Activated naive CD8-positive, alpha-beta T cell treated with anti-CD3 and anti-CD28 coated beads, Interleukin-2, amount 50 U/mL, for 24 hours (primary cell): ENCODE data around the gene SPDYC.
A peak's percentile ranks its signal among the peaks of the same experiment; 100 is the strongest.
"Not testable (repeated sequence)": the region's sequence is repeated elsewhere in the genome, so short reads cannot be mapped to it uniquely, and the experiment has no call there.

Experiments
- ATAC-seq: fragments of 150-1000 bp; cut with Tn5 transposase; one replicate; pipeline ENCODE4 v1.10.0; 2021
- DNase-seq: peaks from one replicate; pipeline ENCODE4 v3.0.0; 2021
- H3K27ac Mint-ChIP-seq: one replicate; pipeline ENCODE4 v1.8.0; 2021; ENCODE audit warnings: mild to moderate bottlenecking, mixed read lengths
- H3K27me3 Mint-ChIP-seq: one replicate; pipeline ENCODE4 v1.8.0; 2021; ENCODE audit warnings: mixed read lengths
- H3K36me3 Mint-ChIP-seq: one replicate; pipeline ENCODE4 v1.8.0; 2021; ENCODE audit warnings: low read depth, mixed read lengths
- H3K4me1 Mint-ChIP-seq: one replicate; pipeline ENCODE4 v1.8.0; 2021; ENCODE audit warnings: mixed read lengths
- H3K4me3 Mint-ChIP-seq: one replicate; pipeline ENCODE4 v1.8.0; 2021; ENCODE audit warnings: mild to moderate bottlenecking, moderate library complexity, mixed read lengths
- H3K9me3 Mint-ChIP-seq: one replicate; pipeline ENCODE4 v1.8.0; 2021; ENCODE audit warnings: mixed read lengths

The SPDYC gene

DNA sequence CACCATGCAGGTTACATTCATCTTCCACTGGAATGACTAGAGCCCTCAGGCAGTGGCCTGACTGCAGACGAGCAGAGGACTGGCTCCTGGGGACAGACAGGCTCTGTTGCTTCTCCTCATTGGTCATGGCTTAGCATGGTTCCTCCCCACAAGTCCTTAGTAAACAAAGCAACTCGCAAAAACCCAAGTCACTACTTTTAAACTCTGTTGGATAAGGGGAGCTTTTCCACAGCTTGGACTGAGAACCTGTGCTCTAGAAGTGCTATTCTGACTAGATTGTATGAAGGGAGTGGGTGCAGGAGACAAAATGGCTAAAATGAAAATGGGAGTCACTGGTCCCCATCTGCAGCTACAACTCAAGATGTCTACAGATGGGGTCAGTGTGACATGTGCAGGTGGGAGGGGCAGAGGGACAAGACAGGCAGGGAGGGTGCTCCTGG lies 4.6 kb downstream of the SPDYC start:
- H3K4me3 Mint-ChIP-seq, H3K36me3 Mint-ChIP-seq, H3K9me3 Mint-ChIP-seq, H3K4me1 Mint-ChIP-seq, DNase-seq, H3K27ac Mint-ChIP-seq, H3K27me3 Mint-ChIP-seq, ATAC-seq: not testable (repeated sequence)

- DNase-seq: peak; percentile 69
- peak; percentile 61 for ATAC-seq
- Mint-ChIP-seq H3K36me3 (peaks cover 3% of the 10 kb centered on the region), H3K4me1 (peaks cover 13% of the 10 kb centered on the region), H3K9me3 (no peaks in the 10 kb centered on the region), H3K27ac (peak overlapping the region; percentile 54), H3K4me3 (peak overlapping the region; percentile 84), H3K27me3 (no peaks in the 10 kb centered on the region)
Observed at GRCh38 chr11:65180877-65181568, 11.0 kb downstream of the SPDYC start.

- DNase-seq (peak; percentile 75), ATAC-seq (peak; percentile 86)
- H3K27me3 Mint-ChIP-seq: no peaks in the 10 kb centered on the region
- peaks cover 3% of the 10 kb centered on the region for H3K36me3 Mint-ChIP-seq
- H3K4me3 Mint-ChIP-seq: peak within 1 kb of the TSS; percentile 85
- H3K9me3 Mint-ChIP-seq: no peaks in the 10 kb centered on the region
- peaks cover 13% of the 10 kb centered on the region for H3K4me1 Mint-ChIP-seq
- H3K27ac Mint-ChIP-seq: peak within 1 kb of the TSS; percentile 78
Observed at GRCh38 chr11:65181569-65182257, 11.7 kb downstream of the SPDYC start, which contains the start of gene CAPN1. Gene CAPN1, plus strand, starts transcription at chr11:65181928. Its CDS starts 774 bp downstream, at chr11:65182702.

GRCh38 chr11:65182258-65183170 lies 12.5 kb downstream of the SPDYC start:
- Mint-ChIP-seq H3K4me3 (peak overlapping the region; percentile 85), H3K27ac (peak overlapping the region; percentile 67), H3K36me3 (peaks cover 5% of the 10 kb centered on the region), H3K4me1 (peaks cover 13% of the 10 kb centered on the region), H3K9me3 (no peaks in the 10 kb centered on the region), H3K27me3 (no peaks in the 10 kb centered on the region)
- ATAC-seq (no peak), DNase-seq (peak; percentile 25)

DNA sequence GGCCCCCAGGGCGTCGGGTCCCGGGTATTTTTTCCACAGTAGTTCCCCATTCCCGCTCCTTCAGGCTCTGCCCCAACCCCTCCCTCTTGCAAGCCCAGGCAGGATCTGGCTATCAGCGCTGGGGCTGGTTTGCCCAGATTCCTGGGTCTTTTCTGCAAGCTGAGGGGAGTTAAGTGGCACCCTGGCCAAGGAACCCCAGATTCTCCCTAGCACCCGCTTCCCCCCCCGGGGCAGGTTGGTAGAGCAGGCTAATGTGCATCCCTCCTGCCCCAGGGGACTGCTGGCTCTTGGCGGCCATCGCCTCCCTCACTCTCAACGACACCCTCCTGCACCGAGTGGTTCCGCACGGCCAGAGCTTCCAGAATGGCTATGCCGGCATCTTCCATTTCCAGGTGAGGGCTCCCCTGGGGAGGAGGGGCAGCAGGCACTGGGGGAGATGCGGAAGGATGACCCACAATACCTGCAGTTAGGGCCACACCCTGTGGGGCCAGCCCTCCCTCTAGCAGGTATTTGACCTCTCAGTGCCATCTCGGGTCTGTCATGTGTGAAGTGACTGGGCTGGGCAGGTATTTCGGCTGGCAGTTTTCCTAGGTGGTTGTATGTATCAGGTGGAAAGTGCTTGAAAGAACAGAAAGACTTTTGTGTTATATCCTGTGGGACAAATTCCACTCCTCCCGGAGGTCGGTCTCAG lies 13.3 kb downstream of the SPDYC start:
- Mint-ChIP-seq H3K27me3 (no peaks in the 10 kb centered on the region), H3K36me3 (peaks cover 5% of the 10 kb centered on the region), H3K4me3 (peak overlapping the region; percentile 12), H3K4me1 (peaks cover 13% of the 10 kb centered on the region), H3K9me3 (no peaks in the 10 kb centered on the region), H3K27ac (no peak overlapping the region)
- DNase-seq: no peak
- no peak for ATAC-seq

- no peak overlapping the region for H3K4me3 Mint-ChIP-seq
- ATAC-seq (no peak), DNase-seq (no peak)
- H3K27ac Mint-ChIP-seq: no peak overlapping the region
- peaks cover 5% of the 10 kb centered on the region for H3K36me3 Mint-ChIP-seq
- H3K9me3 Mint-ChIP-seq: no peaks in the 10 kb centered on the region
- peaks cover 13% of the 10 kb centered on the region for H3K4me1 Mint-ChIP-seq
- H3K27me3 Mint-ChIP-seq: no peaks in the 10 kb centered on the region
Observed at GRCh38 chr11:65184146-65184545, 14.1 kb downstream of the SPDYC start.

- ATAC-seq (no peak), DNase-seq (no peak)
- Mint-ChIP-seq H3K9me3 (no peaks in the 10 kb centered on the region), H3K4me1 (peaks cover 13% of the 10 kb centered on the region), H3K27me3 (no peaks in the 10 kb centered on the region), H3K27ac (no peak overlapping the region), H3K36me3 (peaks cover 13% of the 10 kb centered on the region), H3K4me3 (no peak overlapping the region)
Observed at GRCh38 chr11:65185171-65185570, 15.1 kb downstream of the SPDYC start.

DNA sequence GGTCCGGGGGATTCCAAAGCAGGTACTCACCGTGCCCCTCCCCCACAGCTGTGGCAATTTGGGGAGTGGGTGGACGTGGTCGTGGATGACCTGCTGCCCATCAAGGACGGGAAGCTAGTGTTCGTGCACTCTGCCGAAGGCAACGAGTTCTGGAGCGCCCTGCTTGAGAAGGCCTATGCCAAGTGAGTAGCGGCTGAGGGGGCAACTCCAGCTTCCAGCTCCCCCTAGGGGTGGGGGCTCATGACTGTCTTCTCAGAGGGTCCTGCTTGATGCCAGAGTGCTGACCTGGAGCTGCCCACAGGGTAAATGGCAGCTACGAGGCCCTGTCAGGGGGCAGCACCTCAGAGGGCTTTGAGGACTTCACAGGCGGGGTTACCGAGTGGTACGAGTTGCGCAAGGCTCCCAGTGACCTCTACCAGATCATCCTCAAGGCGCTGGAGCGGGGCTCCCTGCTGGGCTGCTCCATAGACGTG lies 15.9 kb downstream of the SPDYC start:
- Mint-ChIP-seq H3K36me3 (peaks cover 17% of the 10 kb centered on the region), H3K27ac (no peak overlapping the region), H3K27me3 (no peaks in the 10 kb centered on the region), H3K9me3 (no peaks in the 10 kb centered on the region), H3K4me1 (peaks cover 10% of the 10 kb centered on the region), H3K4me3 (no peak overlapping the region)
- ATAC-seq (no peak), DNase-seq (no peak)

DNA sequence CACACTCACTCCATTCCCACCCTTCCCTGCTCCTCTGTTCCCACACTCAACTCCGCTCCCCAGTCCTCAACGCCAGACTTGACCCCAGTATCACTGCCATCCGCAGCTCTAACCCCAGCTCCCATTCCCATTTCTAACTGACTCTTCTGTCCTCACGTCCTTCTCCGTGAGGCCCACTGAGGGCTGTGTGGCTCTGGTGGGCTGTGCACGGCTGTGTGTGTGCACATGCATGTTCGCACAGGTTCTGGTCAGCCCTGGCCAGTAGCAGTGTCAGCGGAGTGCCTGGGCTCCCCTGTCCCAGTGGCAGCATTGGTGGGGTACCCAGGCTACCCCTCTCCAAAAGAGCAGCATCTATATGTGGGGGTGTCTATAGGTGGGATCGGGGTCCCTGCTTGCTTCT lies 16.7 kb downstream of the SPDYC start:
- ATAC-seq (no peak), DNase-seq (no peak)
- Mint-ChIP-seq H3K4me1 (peaks cover 10% of the 10 kb centered on the region), H3K27me3 (no peaks in the 10 kb centered on the region), H3K9me3 (no peaks in the 10 kb centered on the region), H3K27ac (no peak overlapping the region), H3K36me3 (peaks cover 17% of the 10 kb centered on the region), H3K4me3 (no peak overlapping the region)

GRCh38 chr11:65187146-65187675 lies 17.2 kb downstream of the SPDYC start:
- no peak overlapping the region for H3K4me3 Mint-ChIP-seq
- no peak for ATAC-seq

GRCh38 chr11:65187971-65188461 lies 18.0 kb downstream of the SPDYC start:
- Mint-ChIP-seq H3K36me3 (peaks cover 20% of the 10 kb centered on the region), H3K9me3 (no peaks in the 10 kb centered on the region), H3K4me1 (peaks cover 5% of the 10 kb centered on the region), H3K27ac (no peak overlapping the region), H3K27me3 (no peaks in the 10 kb centered on the region), H3K4me3 (no peak overlapping the region)
- no peak for ATAC-seq
- DNase-seq: no peak

More at GRCh38 chr11:65187146-65187675, 17.2 kb downstream of the SPDYC start:
- no peak for DNase-seq
- Mint-ChIP-seq H3K27me3 (no peaks in the 10 kb centered on the region), H3K4me1 (peaks cover 10% of the 10 kb centered on the region), H3K9me3 (no peaks in the 10 kb centered on the region), H3K27ac (no peak overlapping the region), H3K36me3 (peaks cover 18% of the 10 kb centered on the region)

DNA sequence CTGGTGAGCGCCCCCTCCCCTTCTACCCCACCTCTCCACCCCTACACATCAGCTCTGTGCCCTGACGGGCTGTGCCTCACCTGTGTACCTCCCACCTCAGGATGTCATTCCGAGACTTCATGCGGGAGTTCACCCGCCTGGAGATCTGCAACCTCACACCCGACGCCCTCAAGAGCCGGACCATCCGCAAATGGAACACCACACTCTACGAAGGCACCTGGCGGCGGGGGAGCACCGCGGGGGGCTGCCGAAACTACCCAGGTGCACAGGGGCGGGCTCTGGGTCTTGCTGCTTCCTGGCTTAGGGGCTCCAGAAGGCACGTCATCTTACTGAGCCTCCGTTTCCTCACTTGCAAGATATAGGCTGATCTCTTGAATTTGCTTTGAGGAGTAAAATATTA lies 18.5 kb downstream of the SPDYC start:
- Mint-ChIP-seq H3K4me1 (peaks cover 3% of the 10 kb centered on the region), H3K36me3 (peaks cover 21% of the 10 kb centered on the region), H3K4me3 (no peak overlapping the region), H3K9me3 (no peaks in the 10 kb centered on the region), H3K27me3 (no peaks in the 10 kb centered on the region), H3K27ac (no peak overlapping the region)
- ATAC-seq: no peak
- DNase-seq: no peak

- no peaks in the 10 kb centered on the region for H3K4me1 Mint-ChIP-seq
- no peaks in the 10 kb centered on the region for H3K27me3 Mint-ChIP-seq
- H3K27ac Mint-ChIP-seq: no peak overlapping the region
- DNase-seq (no peak), ATAC-seq (no peak)
- no peak overlapping the region for H3K4me3 Mint-ChIP-seq
- H3K36me3 Mint-ChIP-seq: peaks cover 19% of the 10 kb centered on the region
- H3K9me3 Mint-ChIP-seq: no peaks in the 10 kb centered on the region
Observed at GRCh38 chr11:65189191-65189590, 19.2 kb downstream of the SPDYC start.
